ENCODE data around the gene CNOT4. TPM values are rescaled to one million over a fixed set of nuclear protein-coding genes. Genes with fewer than 3 reads are reported as not detected.

Gene CNOT4
- total and polyA plus RNA-seq, 10 of the 15 experiments (the other 5 are each of a cell fraction or from before 2014, with no cell fraction given): 9.4 to 29.6 (median 16.6) TPM

- TF ChIP-seq CBFB (IDR thresholded peaks at IDR 0.05; ENCODE audit: low read depth) (no peak), ESRRA (IDR thresholded peaks at IDR 0.05; ENCODE audit: low read length) (no peak)
Observed at GRCh38 chr7:135381369-135381768, 128.5 kb downstream of the CNOT4 start (continued).

- Histone ChIP-seq H3K4me2 (ENCODE audit: control insufficient read depth, insufficient read depth) (no peak overlapping the region), H3K79me2 (ENCODE audit: control insufficient read depth, insufficient read depth, low read length) (no peaks in the 10 kb centered on the region), H3K27ac (ENCODE audit: control insufficient read depth, insufficient read depth) (no peak overlapping the region), H3K27me3 (replicated peaks in 1 of 2; ENCODE audit: control insufficient read depth in 2 of 2, insufficient read depth in 2 of 2, low read length in 1 of 2) (no peaks in the 10 kb centered on the region), H3K36me3 (ENCODE audit: control insufficient read depth in 2 of 2, insufficient read depth in 2 of 2, low read length in 1 of 2) (no peaks in the 10 kb centered on the region), H2AFZ (ENCODE audit: control insufficient read depth, low read depth, low read length) (no peak overlapping the region), H3K9me3 (replicated peaks; ENCODE audit: control insufficient read depth, insufficient read depth, low read length) (no peaks in the 10 kb centered on the region), H3K4me3 (no peak overlapping the region), H4K20me1 (ENCODE audit: control insufficient read depth, insufficient read depth) (no peaks in the 10 kb centered on the region), H3K9ac (ENCODE audit: control insufficient read depth, insufficient read depth, low read length) (no peak overlapping the region), H3K4me1 (ENCODE audit: control insufficient read depth, insufficient read depth, low read length) (no peaks in the 10 kb centered on the region)
- RAD21 ChIA-PET (ENCODE audit: unreplicated experiment): no interaction called here
- no peak for FAIRE-seq
- no TSS peak for BruUV-seq (replicated peaks)
- SMC1A ChIA-PET (ENCODE audit: uncharacterized antibody, unreplicated experiment): interaction anchor here (0.6 kb wide), 1 partner anchor 31 kb away, joined by 3 read pairs; no protein-coding TSS in a partner anchor
- in situ Hi-C loops (cut with MboI) (no loop called here), intact Hi-C loops (cut with micrococcal nuclease; ENCODE audit: unreplicated experiment) (no loop called here)
- no peak for DNase-seq (ENCODE audit: low read depth, low spot score)
- POLR2A ChIA-PET: no interaction called here
- CTCF ChIA-PET: interaction anchor here (1.4 to 2.6 kb wide), 3 partner anchors 28 to 265 kb away, joined by 4 to 6 read pairs (median 6); no protein-coding TSS in a partner anchor
- no peak for ATAC-seq
- TF ChIP-seq NR2F1 (conservative IDR thresholded peaks at IDR 0.05) (no peak), SREBF1 (IDR thresholded peaks at IDR 0.05; ENCODE audit: low read length) (no peak), MTA3 (IDR thresholded peaks at IDR 0.05; ENCODE audit: borderline replicate concordance, low read length) (no peak), MLLT1 (IDR thresholded peaks at IDR 0.05) (no peak), HDGF (IDR thresholded peaks at IDR 0.05) (no peak), BHLHE40 (IDR thresholded peaks at IDR 0.05; ENCODE audit: borderline replicate concordance in 1 of 2, low read depth in 2 of 2, low read length in 1 of 2) (no peak), BCL3 (IDR thresholded peaks at IDR 0.05; ENCODE audit: borderline replicate concordance, insufficient read depth, low read depth, low read length, poor library complexity, severe bottlenecking) (no peak), ELK1 (IDR thresholded peaks at IDR 0.05; ENCODE audit: low read depth, low read length) (no peak), EP300 (IDR thresholded peaks at IDR 0.05; ENCODE audit: borderline replicate concordance in 1 of 2, control insufficient read depth in 1 of 2, low read depth in 2 of 2, low read length in 2 of 2) (no peak), SUPT20H (IDR thresholded peaks at IDR 0.05; ENCODE audit: borderline replicate concordance, control insufficient read depth, low read depth, low read length) (no peak), ATF7 (IDR thresholded peaks at IDR 0.05; ENCODE audit: low read depth) (no peak), LARP7 (IDR thresholded peaks at IDR 0.05) (no peak), ZBTB11 (CRISPR knock-in tag; IDR thresholded peaks at IDR 0.05) (no peak), DPF2 (IDR thresholded peaks at IDR 0.05) (no peak)
Observed at GRCh38 chr7:135380351-135380750, 129.6 kb downstream of the CNOT4 start.

Measured in GM12878 (cell line).